SH-SY5Y (cell line): Measurements from ENCODE around the gene PHACTR2.

ENCODE experiments used
- GATA2 ChIP-seq: IDR thresholded peaks from 2 replicates; pipeline ENCODE4 v1.6.1; 2011; ENCODE audit warnings: mild to moderate bottlenecking, low read depth, low read length
- GATA3 ChIP-seq: IDR thresholded peaks from 2 replicates; pipeline ENCODE4 v1.6.1; 2011; ENCODE audit warnings: low read depth, mild to moderate bottlenecking, low read length, moderate library complexity

PHACTR2 gene

GRCh38 chr6:143674483-143675381, 3.0 kb upstream of the PHACTR2 start:
- TF ChIP-seq GATA3 (no peak), GATA2 (no peak)

GRCh38 chr6:143675382-143675900, 2.3 kb upstream of the PHACTR2 start:
- TF ChIP-seq GATA2 (no peak), GATA3 (no peak)

- TF ChIP-seq GATA2, result no peak
- TF ChIP-seq GATA3, result no peak
Observed at GRCh38 chr6:143675946-143676345, 1.8 kb upstream of the PHACTR2 start.

- no peak for TF ChIP-seq GATA3
Observed at GRCh38 chr6:143676437-143677045, 1.2 kb upstream of the PHACTR2 start.

- TF ChIP-seq GATA3 (no peak), GATA2 (no peak)
Observed at GRCh38 chr6:143677577-143677890, 231 bp upstream of the PHACTR2 start.

GRCh38 chr6:143679041-143679440, 1.3 kb downstream of the PHACTR2 start:
- TF ChIP-seq GATA2 (no peak), GATA3 (no peak)

GRCh38 chr6:143680141-143680540, 2.4 kb downstream of the PHACTR2 start:
- TF ChIP-seq GATA2, result no peak
- TF ChIP-seq GATA3, result no peak

- TF ChIP-seq GATA2 (no peak), GATA3 (no peak)
Observed at GRCh38 chr6:143682805-143683204, 5.0 kb downstream of the PHACTR2 start.

GRCh38 chr6:143684486-143684885, 6.7 kb downstream of the PHACTR2 start:
- TF ChIP-seq GATA3 (no peak), GATA2 (no peak)

GRCh38 chr6:143685653-143686052, 7.9 kb downstream of the PHACTR2 start:
- TF ChIP-seq GATA3, result no peak
- TF ChIP-seq GATA2, result no peak

- no peak for TF ChIP-seq GATA3
- no peak for TF ChIP-seq GATA2
Observed at GRCh38 chr6:143687591-143687990, 9.8 kb downstream of the PHACTR2 start.

GRCh38 chr6:143688681-143689080, 10.9 kb downstream of the PHACTR2 start:
- TF ChIP-seq GATA2, result no peak
- TF ChIP-seq GATA3, result no peak

GRCh38 chr6:143689852-143690251, 12.1 kb downstream of the PHACTR2 start:
- TF ChIP-seq GATA2 (no peak), GATA3 (no peak)

- no peak for TF ChIP-seq GATA3
- TF ChIP-seq GATA2, result no peak
Observed at GRCh38 chr6:143691155-143691554, 13.4 kb downstream of the PHACTR2 start.
